ENCODE data around the gene GRK5. TPM values are rescaled to one million over a fixed set of nuclear protein-coding genes. Genes with fewer than 3 reads are reported as not detected.

Gene GRK5
- total RNA-seq, 5 donors from 2014 or later (not counting 1 experiment from before 2014, with no cell fraction given): 21.7 to 36.8 (median 30.6) TPM

Other genes starting within 250 kb of the GRK5 start
- gene NANOS1, start 177.9 kb upstream of the GRK5 start, total RNA-seq: under 1 TPM; 0.08 to 0.60 (median 0.38) TPM
- gene EIF3A, start 126.8 kb upstream of the GRK5 start, total RNA-seq: 100 to 1,000 TPM; 102 to 124 (median 111) TPM
- gene DENND10, start 103.5 kb upstream of the GRK5 start, total RNA-seq: 10 to 100 TPM; 28.5 to 52.4 (median 41.7) TPM
- 10 to 100 TPM; 10.4 to 19.4 (median 13.9) TPM for gene SFXN4, start 41.9 kb upstream of the GRK5 start, total RNA-seq
- gene PRDX3, start 28.8 kb upstream of the GRK5 start, total RNA-seq: 10 to 100 TPM; 15.7 to 36.2 (median 34.7) TPM